Naive B cell (primary cell): ENCODE data around the gene TPST2. TPM values are rescaled to one million over a fixed set of nuclear protein-coding genes. Genes with fewer than 3 reads are reported as not detected.

Experiments used
- ATAC-seq, 2 donors: fragments of 150-1000 bp; cut with Tn5 transposase; 2 replicates each; pipeline ENCODE4 v1.10.0; 2021; ENCODE audit warnings: low read depth in 2 of 2, mild to moderate bottlenecking in 2 of 2, moderate library complexity in 2 of 2
- DNase-seq: peaks from one replicate; pipeline ENCODE4 v3.0.0; 2022
- H3K27ac Mint-ChIP-seq, 6 donors: one replicate each; pipeline ENCODE4 v1.8.0; 2020 to 2022; ENCODE audit warnings: mild to moderate bottlenecking in 6 of 6, mixed read lengths in 6 of 6, moderate library complexity in 5 of 6, inconsistent platforms in 2 of 6
- H3K27me3 Mint-ChIP-seq, 3 donors: one replicate each; pipeline ENCODE4 v1.8.0; 2021 to 2022; ENCODE audit warnings: mixed read lengths in 3 of 3, mild to moderate bottlenecking in 1 of 3
- H3K36me3 Mint-ChIP-seq, 2 donors: one replicate each; pipeline ENCODE4 v1.8.0; 2020 to 2022; ENCODE audit warnings: mixed read lengths in 2 of 2, inconsistent platforms in 1 of 2, mild to moderate bottlenecking in 1 of 2
- H3K4me1 Mint-ChIP-seq, 3 donors: one replicate each; pipeline ENCODE4 v1.8.0; 2020 to 2022; ENCODE audit warnings: mixed read lengths in 3 of 3, inconsistent platforms in 1 of 3, mild to moderate bottlenecking in 1 of 3, moderate library complexity in 1 of 3
- H3K4me3 Mint-ChIP-seq, 8 donors: one replicate each; pipeline ENCODE4 v1.8.0; 2020 to 2022; ENCODE audit warnings: mild to moderate bottlenecking in 8 of 8, mixed read lengths in 8 of 8, moderate library complexity in 8 of 8, inconsistent platforms in 2 of 8
- H3K9me3 Mint-ChIP-seq, 7 donors: one replicate each; pipeline ENCODE4 v1.8.0; 2020 to 2022; ENCODE audit warnings: mixed read lengths in 7 of 7, mild to moderate bottlenecking in 5 of 7, inconsistent platforms in 2 of 7, moderate library complexity in 1 of 7
- polyA plus RNA-seq, 6 donors: library from polyadenylated mRNA; unstranded; fragments of 300-500 nt; fragmentation: Illumina TruSeq; gene quantifications; one replicate each; pipeline ENCODE4 v1.2.3, GENCODE V29; 2021; ENCODE audit warnings: low read depth in 6 of 6

TPST2 gene
- polyA plus RNA-seq, 6 donors from 2014 or later = 13.9 to 39.0 (median 28.5) TPM

DNA sequence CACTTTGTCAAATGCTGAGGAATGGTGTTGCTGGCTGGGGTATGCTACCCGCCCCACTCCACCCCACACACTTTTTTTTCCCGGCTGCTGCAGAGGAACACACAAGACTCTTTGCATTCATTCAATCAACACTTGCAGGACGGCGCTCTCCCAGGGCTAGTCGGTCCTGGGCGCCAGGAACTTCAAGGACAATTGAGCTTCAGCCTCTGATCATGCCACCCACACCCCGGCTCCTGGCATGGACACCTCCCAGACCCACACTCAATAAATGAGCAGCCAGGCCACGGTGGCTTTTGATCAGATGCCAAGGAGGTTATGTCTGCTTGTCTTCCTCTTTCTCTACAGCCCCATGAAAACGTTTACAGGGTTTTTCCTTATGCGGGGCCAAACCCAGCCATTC lies 19.8 kb downstream of the TPST2 start:
- H3K36me3 Mint-ChIP-seq = peaks cover 0 to under 1% of the 10 kb centered on the region in 2 donors
- H3K9me3 Mint-ChIP-seq = no peaks in the 10 kb centered on the region
- peaks cover 41 to 61% (median 56%) of the 10 kb centered on the region in 3 donors for H3K4me1 Mint-ChIP-seq
- peak overlapping the region in 3 of 6 donors; percentile 9 to 26 (median 22) for H3K27ac Mint-ChIP-seq
- DNase-seq (no peak), ATAC-seq (no peak)
- H3K27me3 Mint-ChIP-seq = no peaks in the 10 kb centered on the region
- peak overlapping the region in 1 of 8 donors; percentile 22 for H3K4me3 Mint-ChIP-seq

DNA sequence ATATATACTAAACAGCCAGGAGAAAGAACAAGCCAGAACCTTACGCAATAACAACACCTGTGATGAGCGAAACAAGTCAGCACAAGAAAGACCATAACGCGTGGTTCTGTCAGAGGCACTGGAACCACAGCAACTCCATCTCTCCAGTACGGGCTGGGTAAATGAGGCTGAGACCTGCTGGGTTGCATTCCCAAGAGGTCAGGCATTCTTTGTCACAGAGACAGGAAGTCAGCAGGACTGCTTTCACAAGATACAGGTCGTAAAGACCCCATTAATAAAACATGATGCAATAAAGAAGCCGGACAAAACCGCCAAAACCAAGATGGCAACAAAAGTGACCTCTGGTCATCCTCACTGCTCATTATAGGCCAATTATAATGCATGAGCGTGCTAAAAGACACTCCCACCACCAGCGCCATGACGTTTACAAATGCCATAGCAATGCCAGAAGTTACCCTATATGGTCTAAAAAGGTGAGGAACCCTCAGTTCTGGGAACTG lies 21.7 kb downstream of the TPST2 start:
- Mint-ChIP-seq H3K27ac (no peak overlapping the region), H3K4me1 (peaks cover 40 to 51% (median 48%) of the 10 kb centered on the region in 3 donors), H3K27me3 (no peaks in the 10 kb centered on the region), H3K36me3 (no peaks in the 10 kb centered on the region), H3K4me3 (no peak overlapping the region), H3K9me3 (no peaks in the 10 kb centered on the region)
- DNase-seq (no peak), ATAC-seq (no peak)

DNA sequence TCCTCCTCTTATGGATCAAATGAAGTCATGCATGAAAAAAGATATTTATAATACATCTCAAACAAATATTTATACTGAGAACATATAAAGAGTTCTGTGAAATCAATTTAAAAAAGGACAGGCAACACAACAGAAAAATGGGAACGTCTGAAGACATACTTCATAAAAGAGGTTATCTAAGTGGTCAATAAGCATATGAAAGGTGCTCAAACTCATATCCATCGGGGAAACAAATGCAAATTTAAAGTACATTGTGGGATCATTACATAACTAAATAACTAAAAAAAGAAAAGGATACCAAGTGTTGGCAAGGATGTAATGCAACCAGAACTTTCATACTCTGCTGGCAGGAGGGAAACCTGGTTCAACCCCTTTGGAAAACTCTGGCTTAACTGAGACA lies 22.3 kb downstream of the TPST2 start:
- Mint-ChIP-seq H3K27me3 (no peaks in the 10 kb centered on the region), H3K9me3 (no peaks in the 10 kb centered on the region), H3K27ac (peak overlapping the region in 1 of 6 donors; percentile 35), H3K4me1 (peaks cover 33 to 44% (median 44%) of the 10 kb centered on the region in 3 donors), H3K36me3 (no peaks in the 10 kb centered on the region), H3K4me3 (no peak overlapping the region)
- ATAC-seq = no peak
- DNase-seq = no peak

DNA sequence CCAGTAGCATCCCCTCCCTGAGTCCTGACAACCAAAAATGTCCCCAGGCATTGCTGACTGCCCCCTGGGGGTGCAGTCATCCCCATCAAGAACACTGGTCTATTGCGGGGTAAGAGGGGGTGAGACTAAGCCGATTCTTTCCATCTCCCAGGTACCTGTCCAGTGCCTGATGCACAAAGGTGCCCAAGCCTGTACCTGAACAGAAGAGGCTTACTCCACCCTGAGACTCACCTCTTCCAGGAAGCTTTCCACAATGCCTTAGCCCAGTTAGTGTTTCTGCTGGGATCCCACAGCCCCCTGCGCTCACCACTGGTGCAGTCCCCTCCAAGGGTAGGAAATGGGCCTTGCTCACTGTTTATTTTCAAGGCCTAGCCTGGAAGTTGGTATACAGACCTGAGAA lies 22.9 kb downstream of the TPST2 start:
- no peak for ATAC-seq
- Mint-ChIP-seq H3K9me3 (no peaks in the 10 kb centered on the region), H3K36me3 (no peaks in the 10 kb centered on the region), H3K27me3 (no peaks in the 10 kb centered on the region), H3K27ac (peak overlapping the region in 2 of 6 donors; percentile 33 to 49), H3K4me1 (peaks cover 30 to 44% (median 40%) of the 10 kb centered on the region in 3 donors), H3K4me3 (no peak overlapping the region)
- DNase-seq = no peak

DNA sequence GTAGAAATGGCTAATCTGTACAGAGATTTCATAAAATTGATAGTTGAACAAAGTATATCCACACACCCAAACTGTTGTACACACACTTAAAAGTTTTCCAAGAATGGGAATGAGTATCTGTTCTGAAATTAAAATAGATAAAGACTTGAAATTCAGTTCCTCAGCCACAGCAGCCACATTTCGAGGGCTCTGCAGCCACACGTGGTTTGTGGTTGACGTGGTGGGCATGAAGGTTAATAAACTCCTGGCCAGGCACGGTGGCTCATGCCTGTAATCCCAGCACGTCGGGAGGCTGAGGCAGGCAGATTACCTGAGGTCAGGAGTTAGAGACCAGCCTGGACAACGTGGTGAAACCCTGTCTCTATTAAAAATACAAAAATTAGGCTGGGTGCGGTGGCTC lies 24.0 kb downstream of the TPST2 start:
- no peak overlapping the region for H3K27ac Mint-ChIP-seq
- ATAC-seq = no peak
- H3K27me3 Mint-ChIP-seq = no peaks in the 10 kb centered on the region
- no peaks in the 10 kb centered on the region for H3K9me3 Mint-ChIP-seq
- H3K4me1 Mint-ChIP-seq = peaks cover 19 to 35% (median 33%) of the 10 kb centered on the region in 3 donors
- DNase-seq = no peak
- no peaks in the 10 kb centered on the region for H3K36me3 Mint-ChIP-seq
- H3K4me3 Mint-ChIP-seq = no peak overlapping the region

DNA sequence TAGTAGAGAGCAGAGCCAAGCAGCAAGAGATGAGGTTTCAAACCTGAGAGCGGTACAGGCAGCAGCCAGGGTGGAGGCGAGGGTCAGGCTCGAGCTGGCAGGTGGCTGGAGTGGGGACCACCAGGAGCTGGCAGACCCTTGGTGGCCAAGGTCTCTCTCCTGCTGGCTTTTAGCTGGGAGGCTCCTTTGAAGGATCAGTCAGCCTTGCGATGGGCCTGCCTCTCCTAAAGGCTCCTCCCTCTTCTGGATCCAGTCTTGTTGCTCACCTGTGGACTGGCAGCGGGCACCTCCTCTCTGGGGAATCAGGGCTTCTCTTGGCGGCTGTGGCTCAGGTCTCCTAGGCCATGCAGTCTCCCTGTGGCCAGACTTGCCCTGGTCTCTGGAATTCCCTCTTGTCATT lies 24.8 kb downstream of the TPST2 start:
- Mint-ChIP-seq H3K27ac (no peak overlapping the region), H3K9me3 (no peaks in the 10 kb centered on the region), H3K27me3 (no peaks in the 10 kb centered on the region), H3K4me1 (peaks cover 15 to 32% (median 31%) of the 10 kb centered on the region in 3 donors), H3K4me3 (no peak overlapping the region), H3K36me3 (no peaks in the 10 kb centered on the region)
- ATAC-seq = no peak
- DNase-seq = no peak

DNA sequence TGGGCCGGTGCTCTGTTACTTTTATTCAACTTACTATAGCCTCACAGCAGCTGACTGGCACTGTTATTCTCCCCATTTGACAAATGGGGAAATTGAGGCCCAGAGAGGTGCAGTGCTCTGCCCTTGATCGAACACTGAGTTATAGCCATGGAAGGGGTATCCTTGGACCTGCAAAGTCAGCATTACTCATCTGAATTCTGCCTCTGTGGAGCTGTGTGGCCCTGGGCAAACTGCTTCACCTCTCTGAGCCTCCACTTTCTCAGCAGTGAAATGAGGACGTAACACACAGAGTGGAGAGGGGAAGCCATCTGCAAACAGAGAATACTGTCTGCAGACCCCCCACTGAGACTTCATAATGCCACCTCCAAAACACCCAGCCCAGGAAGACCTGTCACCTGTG lies 25.3 kb downstream of the TPST2 start:
- H3K36me3 Mint-ChIP-seq = no peaks in the 10 kb centered on the region
- H3K4me3 Mint-ChIP-seq = no peak overlapping the region
- peaks cover 14 to 32% (median 29%) of the 10 kb centered on the region in 3 donors for H3K4me1 Mint-ChIP-seq
- no peaks in the 10 kb centered on the region for H3K27me3 Mint-ChIP-seq
- no peaks in the 10 kb centered on the region for H3K9me3 Mint-ChIP-seq
- no peak for ATAC-seq
- DNase-seq = no peak
- H3K27ac Mint-ChIP-seq = peak overlapping the region in 1 of 6 donors; percentile 16

DNA sequence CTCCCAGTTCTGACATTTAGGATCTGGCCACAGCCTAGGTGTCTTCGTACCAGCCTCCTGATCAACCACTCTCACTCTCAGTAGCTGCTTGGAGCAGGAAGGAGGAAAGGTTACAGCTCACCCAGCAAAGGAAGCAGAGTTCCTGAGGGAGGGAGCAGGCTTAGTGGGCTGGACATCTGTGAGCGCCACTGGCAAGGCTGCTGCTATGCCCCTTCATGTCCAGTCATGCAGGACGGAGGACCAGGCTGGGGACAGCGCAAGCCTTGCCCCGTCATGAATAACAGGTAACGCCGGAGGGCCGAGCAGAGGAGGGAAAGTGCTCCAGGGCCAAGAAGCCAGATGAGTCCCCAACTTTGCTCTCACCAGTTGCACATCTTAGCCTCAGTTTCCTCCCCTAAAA lies 25.8 kb downstream of the TPST2 start:
- peaks cover 17 to 31% (median 26%) of the 10 kb centered on the region in 3 donors for H3K4me1 Mint-ChIP-seq
- peak overlapping the region in 1 of 6 donors; percentile 16 for H3K27ac Mint-ChIP-seq
- H3K36me3 Mint-ChIP-seq = no peaks in the 10 kb centered on the region
- ATAC-seq = no peak
- no peak for DNase-seq
- H3K4me3 Mint-ChIP-seq = no peak overlapping the region
- no peaks in the 10 kb centered on the region for H3K9me3 Mint-ChIP-seq
- H3K27me3 Mint-ChIP-seq = no peaks in the 10 kb centered on the region

DNA sequence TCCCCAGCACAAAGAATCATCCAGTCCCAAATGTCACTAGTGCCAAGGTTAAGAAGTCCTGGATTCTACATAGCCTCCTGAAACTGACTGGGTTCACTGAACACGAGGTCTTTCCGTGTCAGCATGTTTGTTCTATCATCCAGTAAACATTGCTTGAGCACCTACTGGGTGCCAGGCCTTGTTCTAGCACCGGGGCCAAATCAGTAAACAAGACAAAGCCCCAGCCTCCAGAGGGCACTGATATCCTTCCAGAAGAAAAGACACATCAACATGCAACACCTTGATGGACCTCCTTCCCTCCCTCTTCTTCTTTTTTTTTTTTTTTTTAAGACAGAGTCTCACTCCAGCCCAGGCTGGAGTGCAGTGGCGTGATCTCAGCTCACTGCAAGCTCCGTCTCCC lies 26.9 kb downstream of the TPST2 start:
- Mint-ChIP-seq H3K9me3 (no peaks in the 10 kb centered on the region), H3K4me3 (peak overlapping the region in 1 of 8 donors; percentile 5), H3K27me3 (no peaks in the 10 kb centered on the region), H3K4me1 (peaks cover 21 to 26% (median 26%) of the 10 kb centered on the region in 3 donors), H3K36me3 (no peaks in the 10 kb centered on the region), H3K27ac (no peak overlapping the region)
- ATAC-seq (no peak), DNase-seq (no peak)

DNA sequence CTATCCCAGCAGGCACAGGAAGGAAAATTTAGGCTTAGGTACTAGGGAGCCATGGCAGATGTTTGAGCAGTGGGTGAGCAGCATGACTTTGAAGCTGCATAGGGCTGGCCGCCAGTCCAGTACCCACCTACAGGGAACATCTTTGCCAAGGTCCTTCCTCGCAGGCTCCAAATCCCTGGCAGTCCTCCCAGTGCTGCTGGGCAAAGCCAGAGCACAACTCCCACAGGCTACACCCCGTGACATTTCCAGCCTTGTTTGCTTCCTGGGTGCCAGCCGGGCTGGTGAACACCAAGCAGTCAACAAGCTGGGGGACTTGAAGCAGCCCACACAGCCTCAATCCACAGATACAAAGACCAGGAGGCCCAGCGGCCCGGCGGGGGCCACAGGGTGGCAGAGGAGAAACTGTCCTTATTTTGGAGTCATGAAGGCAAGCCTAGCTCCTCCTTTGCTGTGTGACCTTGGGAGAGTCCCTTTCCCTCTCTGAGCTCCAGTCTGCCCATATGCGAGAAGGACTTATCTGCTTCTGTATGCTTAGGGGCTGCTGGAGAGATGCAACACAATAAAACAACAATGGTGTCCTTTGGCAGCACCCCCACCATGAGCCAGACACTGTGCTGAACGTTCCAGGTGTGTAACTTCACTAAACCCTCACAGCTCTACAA lies 28.0 kb downstream of the TPST2 start:
- Mint-ChIP-seq H3K9me3 (no peaks in the 10 kb centered on the region), H3K4me1 (peaks cover 21 to 25% (median 24%) of the 10 kb centered on the region in 3 donors), H3K36me3 (no peaks in the 10 kb centered on the region), H3K27ac (peak overlapping the region in 1 of 6 donors; percentile 34), H3K4me3 (no peak overlapping the region), H3K27me3 (no peaks in the 10 kb centered on the region)
- ATAC-seq = no peak
- DNase-seq = no peak

DNA sequence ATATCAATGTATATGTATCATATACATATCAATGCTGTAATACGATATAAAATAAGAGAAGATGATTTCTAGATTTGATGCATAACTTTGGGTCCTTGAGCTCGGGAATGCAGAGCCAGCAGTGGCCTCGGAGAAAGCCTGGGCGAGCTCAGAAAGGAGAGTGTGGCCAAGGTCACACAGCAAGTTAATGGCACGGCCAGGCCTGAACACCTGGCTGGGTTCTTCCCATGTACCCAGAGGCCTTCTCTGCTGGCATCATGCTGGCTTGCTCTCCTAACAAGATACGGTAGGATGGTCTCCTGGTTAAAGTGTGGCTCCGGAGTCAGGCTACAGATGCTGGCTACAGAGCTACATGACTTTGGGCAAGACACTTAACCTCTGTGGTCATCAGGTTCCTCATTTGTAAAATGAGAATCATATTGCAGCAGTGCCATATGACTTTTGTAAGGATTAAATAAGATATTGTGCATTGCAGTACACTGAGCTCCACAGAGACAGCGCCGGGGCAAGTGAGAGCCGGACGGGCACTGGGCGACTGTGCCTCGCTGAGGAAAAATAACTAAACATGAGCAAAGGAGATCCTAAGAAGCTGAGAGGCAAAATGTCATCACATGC lies 29.9 kb downstream of the TPST2 start:
- no peak for ATAC-seq
- Mint-ChIP-seq H3K27me3 (no peaks in the 10 kb centered on the region), H3K9me3 (no peaks in the 10 kb centered on the region), H3K4me3 (no peak overlapping the region), H3K36me3 (no peaks in the 10 kb centered on the region), H3K4me1 (peaks cover 17 to 25% (median 18%) of the 10 kb centered on the region in 3 donors), H3K27ac (no peak overlapping the region)
- DNase-seq = no peak

DNA sequence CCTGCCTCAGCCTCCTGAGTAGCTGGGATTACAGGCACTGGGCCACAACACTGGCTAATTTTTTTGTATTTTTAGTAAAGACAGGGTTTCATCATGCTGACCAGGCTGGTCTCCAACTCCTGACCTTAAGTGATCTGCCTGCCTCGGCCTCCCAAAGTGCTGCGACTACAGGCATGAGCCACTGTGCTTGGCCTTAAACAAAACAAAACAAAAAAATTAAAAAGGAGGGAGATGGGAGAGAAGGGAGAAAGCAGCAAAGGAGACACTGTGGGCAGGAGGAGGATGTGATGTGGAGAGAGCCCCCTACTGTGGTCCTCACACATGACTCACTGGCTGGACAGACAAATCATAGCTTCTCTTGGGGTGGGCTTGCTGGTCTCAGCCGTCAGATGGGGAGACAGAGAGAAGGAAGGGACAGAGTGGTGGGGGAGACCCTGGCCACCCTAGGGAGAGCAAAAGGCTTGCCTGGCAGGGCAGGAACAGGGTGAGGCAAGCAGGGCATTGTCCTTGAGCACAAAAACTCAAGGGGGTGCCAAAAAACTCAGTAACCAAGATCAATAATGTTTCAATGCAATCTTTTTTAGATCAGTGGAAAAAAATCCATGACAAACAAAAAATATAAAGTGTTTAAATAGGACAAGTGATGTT lies 31.6 kb downstream of the TPST2 start:
- H3K9me3 Mint-ChIP-seq = no peaks in the 10 kb centered on the region
- H3K36me3 Mint-ChIP-seq = no peaks in the 10 kb centered on the region
- ATAC-seq (no peak), DNase-seq (no peak)
- H3K27me3 Mint-ChIP-seq = no peaks in the 10 kb centered on the region
- H3K4me3 Mint-ChIP-seq = no peak overlapping the region
- peak overlapping the region in 3 of 6 donors; percentile 24 to 64 (median 56) for H3K27ac Mint-ChIP-seq
- peaks cover 16 to 33% (median 17%) of the 10 kb centered on the region in 3 donors for H3K4me1 Mint-ChIP-seq

DNA sequence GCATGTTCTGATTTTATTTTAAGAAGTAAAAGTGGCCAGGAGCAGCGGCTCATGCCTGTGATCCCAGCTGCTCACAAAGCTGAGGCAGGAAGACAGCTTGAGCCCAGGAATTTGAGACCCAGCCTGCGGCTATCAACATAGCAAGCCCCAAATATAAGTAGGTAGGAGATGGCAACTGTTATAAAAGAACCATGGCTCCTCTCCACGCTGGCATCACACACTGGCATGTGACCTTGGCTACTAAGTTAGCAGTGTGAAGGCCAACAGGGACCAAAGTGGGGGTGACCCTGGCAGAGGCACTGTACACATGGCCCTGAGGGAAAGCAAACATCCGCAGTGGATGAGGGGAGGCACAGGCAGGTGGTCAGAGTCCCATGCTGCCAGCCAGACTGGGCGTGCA lies 33.0 kb downstream of the TPST2 start:
- no peaks in the 10 kb centered on the region for H3K27me3 Mint-ChIP-seq
- H3K4me1 Mint-ChIP-seq = peaks cover 16 to 29% (median 23%) of the 10 kb centered on the region in 3 donors
- peak overlapping the region in 2 of 6 donors; percentile 28 to 56 for H3K27ac Mint-ChIP-seq
- H3K9me3 Mint-ChIP-seq = no peaks in the 10 kb centered on the region
- DNase-seq = no peak
- H3K36me3 Mint-ChIP-seq = no peaks in the 10 kb centered on the region
- no peak for ATAC-seq
- H3K4me3 Mint-ChIP-seq = no peak overlapping the region

DNA sequence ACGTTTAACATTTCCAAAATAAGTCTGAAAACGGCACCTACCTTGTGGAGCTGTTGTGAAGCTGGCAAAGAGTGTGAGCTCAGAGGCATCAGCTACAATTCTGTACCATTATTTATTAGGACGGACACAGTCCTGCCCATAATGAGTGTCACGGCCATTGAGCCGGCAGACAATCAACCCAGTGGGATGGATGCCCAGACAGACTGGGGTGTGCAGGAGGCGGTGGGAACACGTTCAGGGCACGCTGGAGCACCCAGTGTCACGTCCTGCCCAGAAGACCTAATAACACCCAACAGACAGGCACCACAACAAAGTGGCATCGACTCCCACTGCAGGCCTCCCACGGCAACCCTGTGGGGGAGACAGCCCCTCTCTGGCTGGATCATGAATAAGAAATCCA lies 34.5 kb downstream of the TPST2 start:
- Mint-ChIP-seq H3K36me3 (no peaks in the 10 kb centered on the region), H3K27me3 (no peaks in the 10 kb centered on the region), H3K9me3 (no peaks in the 10 kb centered on the region), H3K4me1 (peaks cover 15 to 29% (median 20%) of the 10 kb centered on the region in 3 donors), H3K4me3 (no peak overlapping the region), H3K27ac (no peak overlapping the region)
- ATAC-seq (no peak), DNase-seq (no peak)
